KBM-7 (cell line): Measurements from ENCODE around the gene MYL3.
A peak's percentile ranks its signal among the peaks of the same experiment; 100 is the strongest.

Source experiments
- DNase-seq: peaks from one replicate; pipeline ENCODE4 v3.0.0-alpha.2; 2015
- in situ Hi-C: fragments of 300-500 bp; cut with MboI; formaldehyde crosslinking; loops from 2 replicates; pipeline ENCODE4 v1.14.3; 2020; ENCODE audit warnings: low sequenced_read_pairs, low pct_unique_long_range_greater_than_20kb, mixed read lengths

The MYL3 gene

GRCh38 chr3:46901591-46902187 lies 38.4 kb upstream of the MYL3 start:
- in situ Hi-C loops, result loop anchor here (10.0 kb wide), 1 partner anchor 187 kb away; the partner anchor contains the start of gene PRSS50
- no peak for DNase-seq

- no peak for DNase-seq
- in situ Hi-C loops, result loop anchor here (10.0 kb wide), 1 partner anchor 186 kb away; the partner anchor contains the start of gene PRSS50
Observed at GRCh38 chr3:46901061-46901460, 37.8 kb upstream of the MYL3 start.

- in situ Hi-C loops, result loop anchor here (10.0 kb wide), 1 partner anchor 186 kb away; the partner anchor contains the start of gene PRSS50
- DNase-seq, result no peak
Observed at GRCh38 chr3:46900356-46900755, 37.1 kb upstream of the MYL3 start.

- DNase-seq, result no peak
- in situ Hi-C loops, result loop anchor here (10.0 kb wide), 1 partner anchor 185 kb away; the partner anchor contains the start of gene PRSS50
Observed at GRCh38 chr3:46900007-46900292, 36.7 kb upstream of the MYL3 start.

- in situ Hi-C loops, result loop anchor here (10.0 kb wide), 1 partner anchor 185 kb away; the partner anchor contains the start of gene PRSS50
- DNase-seq, result no peak
Observed at GRCh38 chr3:46899151-46900006, 36.1 kb upstream of the MYL3 start.

- DNase-seq, result no peak
- in situ Hi-C loops, result no loop called here
Observed at GRCh38 chr3:46898321-46899150, 35.3 kb upstream of the MYL3 start.

GRCh38 chr3:46897829-46898320 lies 34.6 kb upstream of the MYL3 start:
- in situ Hi-C loops, result no loop called here
- DNase-seq, result no peak

GRCh38 chr3:46897031-46897430 lies 33.8 kb upstream of the MYL3 start:
- in situ Hi-C loops, result no loop called here
- no peak for DNase-seq

GRCh38 chr3:46896386-46896785 lies 33.1 kb upstream of the MYL3 start:
- DNase-seq, result no peak
- in situ Hi-C loops, result no loop called here

GRCh38 chr3:46895761-46896160 lies 32.5 kb upstream of the MYL3 start:
- in situ Hi-C loops, result no loop called here
- no peak for DNase-seq

- DNase-seq, result peak; percentile 65
- in situ Hi-C loops, result no loop called here
Observed at GRCh38 chr3:46895204-46895660, 32.0 kb upstream of the MYL3 start.

- no peak for DNase-seq
- in situ Hi-C loops, result no loop called here
Observed at GRCh38 chr3:46894256-46894655, 31.0 kb upstream of the MYL3 start.

GRCh38 chr3:46893763-46894162 lies 30.5 kb upstream of the MYL3 start:
- no peak for DNase-seq
- in situ Hi-C loops, result no loop called here

- no peak for DNase-seq
- in situ Hi-C loops, result no loop called here
Observed at GRCh38 chr3:46893146-46893748, 30.0 kb upstream of the MYL3 start.

GRCh38 chr3:46892285-46893145 lies 29.3 kb upstream of the MYL3 start:
- in situ Hi-C loops, result no loop called here
- no peak for DNase-seq

- in situ Hi-C loops, result no loop called here
- DNase-seq, result no peak
Observed at GRCh38 chr3:46891132-46891531, 27.9 kb upstream of the MYL3 start.

- in situ Hi-C loops, result no loop called here
- no peak for DNase-seq
Observed at GRCh38 chr3:46890132-46890531, 26.9 kb upstream of the MYL3 start.

GRCh38 chr3:46889381-46890110 lies 26.3 kb upstream of the MYL3 start:
- DNase-seq, result no peak
- in situ Hi-C loops, result no loop called here
